OCI-LY1 (cell line): ENCODE results near the gene FAM83E.

ENCODE experiments used
- EZH2 ChIP-seq: fragments of 200-600 bp; sonication (generic), shearing (Covaris generic); IDR thresholded peaks from 2 replicates; pipeline ENCODE4 v1.8.0; 2017; ENCODE audit warnings: borderline replicate concordance, mixed run types, mild to moderate bottlenecking, antibody characterized with exemption, low read length, moderate library complexity, mixed read lengths
- TF ChIP-seq, protein P1 (sequence below): fragments of 200-600 bp; sonication (generic), shearing (Covaris generic); IDR thresholded peaks from 2 replicates; pipeline ENCODE4 v1.5.1; 2017; ENCODE audit warnings: mild to moderate bottlenecking, antibody characterized with exemption, low read length, moderate library complexity, mixed read lengths

DNA sequence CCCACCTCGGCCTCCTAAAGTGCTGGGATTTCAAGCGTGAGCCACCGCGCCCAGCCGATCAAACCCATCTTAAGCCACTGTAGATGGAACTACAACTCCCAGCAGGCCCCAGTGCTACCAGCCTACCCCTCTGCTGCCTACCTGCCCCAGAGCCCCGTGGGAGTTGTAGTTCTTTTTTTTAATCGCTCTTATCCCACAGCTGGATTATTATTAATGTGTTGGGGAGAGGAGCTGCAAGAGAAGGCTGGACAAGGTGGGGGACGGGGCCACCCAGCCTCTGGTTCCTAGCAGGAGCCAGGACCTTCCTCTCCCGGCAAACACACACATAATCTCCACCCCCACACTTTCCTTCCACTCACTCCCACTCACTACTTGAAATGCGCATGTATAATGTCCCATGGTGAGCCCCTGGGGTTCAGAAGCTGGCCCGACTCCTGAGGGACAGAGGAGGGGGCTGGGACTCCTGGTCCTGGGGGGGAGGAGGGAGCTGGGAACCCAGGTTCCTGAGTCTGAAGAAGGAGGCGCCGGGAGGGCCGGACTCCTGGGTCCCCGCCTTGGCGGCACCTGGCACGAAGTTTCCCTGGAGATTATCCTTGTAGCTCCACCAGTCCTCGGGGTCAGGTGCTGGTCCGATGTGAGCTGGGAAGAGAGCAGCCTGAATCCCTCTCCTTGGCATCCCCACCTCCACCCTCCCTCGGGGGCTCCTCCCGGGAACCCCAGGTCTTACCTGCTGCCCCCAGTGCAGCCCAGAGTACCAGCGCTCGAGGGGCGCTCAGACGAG, 30.2 kb upstream of the FAM83E start:
- TF ChIP-seq, protein P1, sequence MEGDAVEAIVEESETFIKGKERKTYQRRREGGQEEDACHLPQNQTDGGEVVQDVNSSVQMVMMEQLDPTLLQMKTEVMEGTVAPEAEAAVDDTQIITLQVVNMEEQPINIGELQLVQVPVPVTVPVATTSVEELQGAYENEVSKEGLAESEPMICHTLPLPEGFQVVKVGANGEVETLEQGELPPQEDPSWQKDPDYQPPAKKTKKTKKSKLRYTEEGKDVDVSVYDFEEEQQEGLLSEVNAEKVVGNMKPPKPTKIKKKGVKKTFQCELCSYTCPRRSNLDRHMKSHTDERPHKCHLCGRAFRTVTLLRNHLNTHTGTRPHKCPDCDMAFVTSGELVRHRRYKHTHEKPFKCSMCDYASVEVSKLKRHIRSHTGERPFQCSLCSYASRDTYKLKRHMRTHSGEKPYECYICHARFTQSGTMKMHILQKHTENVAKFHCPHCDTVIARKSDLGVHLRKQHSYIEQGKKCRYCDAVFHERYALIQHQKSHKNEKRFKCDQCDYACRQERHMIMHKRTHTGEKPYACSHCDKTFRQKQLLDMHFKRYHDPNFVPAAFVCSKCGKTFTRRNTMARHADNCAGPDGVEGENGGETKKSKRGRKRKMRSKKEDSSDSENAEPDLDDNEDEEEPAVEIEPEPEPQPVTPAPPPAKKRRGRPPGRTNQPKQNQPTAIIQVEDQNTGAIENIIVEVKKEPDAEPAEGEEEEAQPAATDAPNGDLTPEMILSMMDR: no peak
- TF ChIP-seq EZH2: no peak
